NT2/D1 (cell line): ENCODE results near the gene SKAP1.

Experiments used
- SUZ12 ChIP-seq: IDR thresholded peaks from 2 replicates; pipeline ENCODE4 v1.6.1; 2011; ENCODE audit not compliant: insufficient read length, insufficient read depth; ENCODE audit errors: extremely low read depth
- YY1 ChIP-seq: IDR thresholded peaks from 2 replicates; pipeline ENCODE4 v1.6.1; 2011; ENCODE audit not compliant: insufficient read length, insufficient read depth
- ZNF274 ChIP-seq: IDR thresholded peaks from 2 replicates; pipeline ENCODE4 v1.6.1; 2011; ENCODE audit warnings: mild to moderate bottlenecking, low read depth, low read length

DNA sequence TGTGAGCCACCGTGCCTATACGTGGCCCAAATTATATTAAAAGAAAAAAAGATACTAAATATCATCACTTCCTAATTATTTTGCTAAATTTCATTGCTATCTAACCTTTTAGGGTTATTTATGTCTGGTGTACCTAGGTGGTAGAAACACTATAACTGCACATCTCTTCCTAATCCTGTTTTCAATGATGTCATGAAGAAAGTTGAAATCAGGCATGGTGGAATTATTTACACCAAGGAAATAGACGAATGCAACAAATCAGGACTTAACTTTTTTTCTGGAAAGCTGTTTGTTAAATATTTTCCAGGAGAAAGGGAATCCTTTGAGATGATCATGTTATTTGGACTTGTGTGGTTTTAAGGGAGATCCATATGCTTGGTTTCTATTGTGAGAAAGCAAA lies 39.2 kb upstream of the SKAP1 start:
- no peak for TF ChIP-seq SUZ12
- no peak for TF ChIP-seq YY1
- TF ChIP-seq ZNF274 = no peak
